Upper lobe of left lung (tissue), 6 donors: Measurements from ENCODE around the gene UACA. TPM values are rescaled to one million over a fixed set of nuclear protein-coding genes. Genes with fewer than 3 reads are reported as not detected.
A peak's percentile ranks its signal among the peaks of the same experiment; 100 is the strongest.

Experiments used
- ATAC-seq, 2 donors: fragments of 200-7000 bp; cut with Tn5 transposase; one replicate each; pipeline ENCODE4 v1.9.1; 2022; ENCODE audit warnings: mild to moderate bottlenecking in 2 of 2, moderate library complexity in 2 of 2; ENCODE audit not compliant: low FRiP score in 2 of 2
- DNase-seq, 2 donors: peaks; one replicate each; pipeline ENCODE4 v3.0.0-alpha.2; 2019 to 2020
- H3K27ac ChIP-seq, 4 donors: fragments of 200-600 bp; sonication (generic); one replicate each; pipeline ENCODE4 v1.5.1; 2016 to 2019
- H3K27me3 ChIP-seq, 4 donors: fragments of 200-600 bp; sonication (generic); one replicate each; pipeline ENCODE4 v1.5.1; 2017 to 2019
- H3K36me3 ChIP-seq, 4 donors: fragments of 200-600 bp; sonication (generic); one replicate each; pipeline ENCODE4 v1.5.1; 2016 to 2019
- H3K4me1 ChIP-seq, 4 donors: fragments of 200-600 bp; sonication (generic); one replicate each; pipeline ENCODE4 v1.5.1; 2018 to 2019
- H3K4me3 ChIP-seq, 4 donors: fragments of 200-600 bp; sonication (generic); one replicate each; pipeline ENCODE4 v1.5.1; 2017 to 2019; ENCODE audit warnings: mild to moderate bottlenecking in 2 of 4, moderate library complexity in 1 of 4
- H3K9me3 ChIP-seq, 4 donors: fragments of 200-600 bp; sonication (generic); one replicate each; pipeline ENCODE4 v1.5.1; 2018 to 2019
- EP300 ChIP-seq, 4 donors: sonication (generic); formaldehyde crosslinking; IDR thresholded peaks; one replicate each; pipeline ENCODE4 v1.5.1; 2017; ENCODE audit warnings: antibody characterized with exemption in 4 of 4, control low read depth in 2 of 4
- POLR2A ChIP-seq, 4 donors: fragments of 450-650 bp; IDR thresholded peaks; one replicate each; pipeline ENCODE4 v1.5.1; 2016 to 2017; ENCODE audit warnings: antibody characterized with exemption in 4 of 4, mild to moderate bottlenecking in 2 of 4
- POLR2AphosphoS5 ChIP-seq, 2 donors: sonication (generic); formaldehyde crosslinking; IDR thresholded peaks; one replicate each; pipeline ENCODE4 v1.5.1; 2017; ENCODE audit warnings: antibody characterized with exemption in 2 of 2
- WGBS, 2 donors: methylation state at CpG; one replicate each; pipeline ENCODE4 v1.1.5; 2017 to 2018; 5-methylcytosine and 5-hydroxymethylcytosine counted together
- total RNA-seq, 6 donors: library from RNA; depleted of rRNA in 4 of 6; stranded (reverse); fragments of >200 nt in 4 of 6; gene quantifications; one replicate each; pipeline versions ENCODE4 v1.1.0 to v1.2.1, GENCODE V29; 2016 to 2021
- TF ChIP-seq, protein P1 (sequence below), 6 experiments: fragments of 450-650 bp in 4 of 6; fragments of 200-600 bp in 2 of 6; sonication (generic) in 2 of 6; IDR thresholded peaks; one replicate each; pipeline ENCODE4 v1.5.1; 2016 to 2019; ENCODE audit warnings: antibody characterized with exemption in 6 of 6
- donor health status: DM: no; HTN: no; CAD: no; lungs with moderate emphysema.
- donor health status: DM: no; HTN: yes; CAD: no; lungs with severe emphysema.

UACA gene
- total RNA-seq, 6 donors from 2014 or later = 23.9 to 83.8 (median 39.0) TPM

DNA sequence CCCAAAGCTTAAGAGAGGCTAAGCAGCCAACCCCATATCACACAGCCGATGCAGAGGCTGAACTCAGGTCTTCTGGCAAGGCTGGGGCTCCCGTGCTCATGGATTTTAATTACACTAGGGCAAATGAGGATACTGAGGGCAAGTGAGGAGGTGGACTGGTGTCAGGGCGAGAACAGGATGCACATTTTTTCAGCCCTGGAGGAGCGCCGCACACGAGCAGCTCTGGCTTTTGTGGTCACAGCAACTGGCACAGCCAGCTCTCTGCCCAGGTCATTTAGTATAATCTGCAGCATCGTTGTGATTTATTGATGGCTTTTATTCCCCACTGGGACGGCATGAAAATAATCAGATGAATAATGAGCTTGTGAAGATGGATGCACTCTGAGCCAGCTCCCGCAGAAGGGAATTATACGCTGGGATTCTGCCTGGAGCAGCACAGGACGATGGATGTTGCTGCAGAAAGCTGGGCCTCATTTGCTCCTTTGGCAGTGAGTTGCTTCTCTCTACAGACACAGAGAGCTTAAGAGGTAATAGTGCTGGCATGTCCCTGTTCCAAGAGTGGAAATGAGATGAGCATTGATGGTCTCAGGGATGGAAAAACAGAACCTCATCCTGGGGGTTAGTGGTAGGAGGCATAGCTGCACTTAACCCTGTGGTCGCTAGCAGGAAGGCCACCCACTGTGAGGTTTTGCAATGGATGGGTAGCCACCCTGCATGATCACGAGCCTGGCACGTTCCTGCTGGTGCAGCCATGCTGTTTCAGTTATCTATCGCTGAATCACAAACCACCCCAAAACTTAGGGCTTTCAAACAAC lies 135.4 kb downstream of the UACA start:
- Histone ChIP-seq H3K27ac (no peak overlapping the region), H3K27me3 (no peaks in the 10 kb centered on the region), H3K9me3 (peaks cover 0 to 9% (median 4%) of the 10 kb centered on the region in 4 donors), H3K36me3 (no peaks in the 10 kb centered on the region), H3K4me1 (no peaks in the 10 kb centered on the region), H3K4me3 (no peak overlapping the region)
- DNase-seq (no peak), ATAC-seq (no peak)
- WGBS, 2 donors = 54 to 66% methylated on average over 13 to 15 of the region's 15 CpGs
- TF ChIP-seq POLR2AphosphoS5 (IDR thresholded peaks at IDR 0.05) = no peak

GRCh38 chr15:70627322-70627721 lies 136.0 kb downstream of the UACA start:
- DNase-seq (no peak), ATAC-seq (no peak)
- H3K9me3 ChIP-seq = peaks cover 4 to 13% (median 10%) of the 10 kb centered on the region in 4 donors
- H3K4me1 ChIP-seq = no peaks in the 10 kb centered on the region
- H3K27me3 ChIP-seq = no peaks in the 10 kb centered on the region
- no peak overlapping the region for H3K4me3 ChIP-seq
- H3K27ac ChIP-seq = no peak overlapping the region
- no peak for TF ChIP-seq EP300 (IDR thresholded peaks at IDR 0.05)
- TF ChIP-seq, protein P1, sequence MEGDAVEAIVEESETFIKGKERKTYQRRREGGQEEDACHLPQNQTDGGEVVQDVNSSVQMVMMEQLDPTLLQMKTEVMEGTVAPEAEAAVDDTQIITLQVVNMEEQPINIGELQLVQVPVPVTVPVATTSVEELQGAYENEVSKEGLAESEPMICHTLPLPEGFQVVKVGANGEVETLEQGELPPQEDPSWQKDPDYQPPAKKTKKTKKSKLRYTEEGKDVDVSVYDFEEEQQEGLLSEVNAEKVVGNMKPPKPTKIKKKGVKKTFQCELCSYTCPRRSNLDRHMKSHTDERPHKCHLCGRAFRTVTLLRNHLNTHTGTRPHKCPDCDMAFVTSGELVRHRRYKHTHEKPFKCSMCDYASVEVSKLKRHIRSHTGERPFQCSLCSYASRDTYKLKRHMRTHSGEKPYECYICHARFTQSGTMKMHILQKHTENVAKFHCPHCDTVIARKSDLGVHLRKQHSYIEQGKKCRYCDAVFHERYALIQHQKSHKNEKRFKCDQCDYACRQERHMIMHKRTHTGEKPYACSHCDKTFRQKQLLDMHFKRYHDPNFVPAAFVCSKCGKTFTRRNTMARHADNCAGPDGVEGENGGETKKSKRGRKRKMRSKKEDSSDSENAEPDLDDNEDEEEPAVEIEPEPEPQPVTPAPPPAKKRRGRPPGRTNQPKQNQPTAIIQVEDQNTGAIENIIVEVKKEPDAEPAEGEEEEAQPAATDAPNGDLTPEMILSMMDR (IDR thresholded peaks at IDR 0.05) = no peak
- TF ChIP-seq POLR2AphosphoS5 (IDR thresholded peaks at IDR 0.05) = no peak
- TF ChIP-seq POLR2A (IDR thresholded peaks at IDR 0.05) = no peak
- no peaks in the 10 kb centered on the region for H3K36me3 ChIP-seq
- 77 to 82% methylated on average over 7 of the region's 7 CpGs for WGBS, 2 donors

- Histone ChIP-seq H3K9me3 (peaks cover 7 to 15% (median 12%) of the 10 kb centered on the region in 4 donors), H3K4me3 (no peak overlapping the region), H3K36me3 (no peaks in the 10 kb centered on the region), H3K27ac (no peak overlapping the region), H3K4me1 (no peaks in the 10 kb centered on the region), H3K27me3 (no peaks in the 10 kb centered on the region)
- DNase-seq (no peak), ATAC-seq (peak in 1 of 2 donors; percentile 38)
- TF ChIP-seq POLR2A (IDR thresholded peaks at IDR 0.05) = no peak
- TF ChIP-seq, protein P1 (IDR thresholded peaks at IDR 0.05) = no peak
- WGBS, 2 donors = 29% methylated on average over 3 of the region's 3 CpGs
Measured at GRCh38 chr15:70625438-70625837, 137.9 kb downstream of the UACA start.

- TF ChIP-seq EP300 (IDR thresholded peaks at IDR 0.05) = no peak
- TF ChIP-seq, protein P1 (IDR thresholded peaks at IDR 0.05) = no peak
- no peak for TF ChIP-seq POLR2AphosphoS5 (IDR thresholded peaks at IDR 0.05)
- no peak for TF ChIP-seq POLR2A (IDR thresholded peaks at IDR 0.05)
- Histone ChIP-seq H3K27me3 (no peaks in the 10 kb centered on the region), H3K9me3 (peaks cover 7 to 15% (median 12%) of the 10 kb centered on the region in 4 donors), H3K4me1 (no peaks in the 10 kb centered on the region), H3K27ac (no peak overlapping the region), H3K36me3 (no peaks in the 10 kb centered on the region), H3K4me3 (no peak overlapping the region)
- DNase-seq = no peak
- ATAC-seq = no peak
Measured at GRCh38 chr15:70625011-70625410, 138.3 kb downstream of the UACA start.

GRCh38 chr15:70618929-70619328 lies 144.4 kb downstream of the UACA start:
- Histone ChIP-seq H3K9me3 (peaks cover 7 to 14% (median 11%) of the 10 kb centered on the region in 4 donors), H3K36me3 (no peaks in the 10 kb centered on the region), H3K4me1 (no peaks in the 10 kb centered on the region), H3K27ac (no peak overlapping the region), H3K27me3 (no peaks in the 10 kb centered on the region), H3K4me3 (no peak overlapping the region)
- no peak for TF ChIP-seq EP300 (IDR thresholded peaks at IDR 0.05)
- no peak for TF ChIP-seq POLR2AphosphoS5 (IDR thresholded peaks at IDR 0.05)
- TF ChIP-seq, protein P1 (IDR thresholded peaks at IDR 0.05) = no peak
- no peak for TF ChIP-seq POLR2A (IDR thresholded peaks at IDR 0.05)
- WGBS, 2 donors = 90 to 92% methylated on average over 3 of the region's 3 CpGs
- no peak for ATAC-seq
- DNase-seq = no peak
